Tibial nerve (tissue), 3 donors: ENCODE measurements around the gene DHRS2.

Source experiments
- POLR2A ChIP-seq, 2 donors: fragments of 450-650 bp; IDR thresholded peaks; one replicate each; pipeline ENCODE4 v1.6.1; 2017; ENCODE audit warnings: antibody characterized with exemption in 2 of 2, mild to moderate bottlenecking in 2 of 2, moderate library complexity in 2 of 2
- TF ChIP-seq, protein P1 (sequence below), 5 experiments: fragments of 200-600 bp in 3 of 5; fragments of 450-650 bp in 2 of 5; sonication (generic) in 3 of 5; IDR thresholded peaks; one replicate each; pipeline ENCODE4 v1.5.1; 2016 to 2019; ENCODE audit warnings: antibody characterized with exemption in 5 of 5, mild to moderate bottlenecking in 3 of 5, moderate library complexity in 2 of 5

DNA sequence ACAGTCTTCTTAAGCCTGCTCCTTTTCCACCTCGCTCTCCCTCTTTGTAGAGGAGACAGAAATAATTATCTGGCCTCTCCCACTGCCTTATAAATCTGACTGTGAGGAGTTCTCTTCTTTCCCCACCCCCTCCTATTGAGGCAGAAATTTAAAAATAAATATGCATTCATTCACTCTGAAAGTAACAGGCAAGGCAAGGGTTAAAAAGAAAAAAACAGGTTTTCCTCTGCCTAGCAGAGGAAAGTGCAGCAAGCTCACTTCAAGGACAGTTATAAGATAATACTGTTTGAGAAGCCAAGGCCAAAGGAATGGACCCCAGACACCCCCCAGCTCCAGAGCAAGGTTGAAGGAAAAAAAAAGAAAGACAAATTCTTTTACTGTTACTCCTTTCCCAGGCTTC, 56.3 kb downstream of the DHRS2 start:
- TF ChIP-seq, protein P1, sequence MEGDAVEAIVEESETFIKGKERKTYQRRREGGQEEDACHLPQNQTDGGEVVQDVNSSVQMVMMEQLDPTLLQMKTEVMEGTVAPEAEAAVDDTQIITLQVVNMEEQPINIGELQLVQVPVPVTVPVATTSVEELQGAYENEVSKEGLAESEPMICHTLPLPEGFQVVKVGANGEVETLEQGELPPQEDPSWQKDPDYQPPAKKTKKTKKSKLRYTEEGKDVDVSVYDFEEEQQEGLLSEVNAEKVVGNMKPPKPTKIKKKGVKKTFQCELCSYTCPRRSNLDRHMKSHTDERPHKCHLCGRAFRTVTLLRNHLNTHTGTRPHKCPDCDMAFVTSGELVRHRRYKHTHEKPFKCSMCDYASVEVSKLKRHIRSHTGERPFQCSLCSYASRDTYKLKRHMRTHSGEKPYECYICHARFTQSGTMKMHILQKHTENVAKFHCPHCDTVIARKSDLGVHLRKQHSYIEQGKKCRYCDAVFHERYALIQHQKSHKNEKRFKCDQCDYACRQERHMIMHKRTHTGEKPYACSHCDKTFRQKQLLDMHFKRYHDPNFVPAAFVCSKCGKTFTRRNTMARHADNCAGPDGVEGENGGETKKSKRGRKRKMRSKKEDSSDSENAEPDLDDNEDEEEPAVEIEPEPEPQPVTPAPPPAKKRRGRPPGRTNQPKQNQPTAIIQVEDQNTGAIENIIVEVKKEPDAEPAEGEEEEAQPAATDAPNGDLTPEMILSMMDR (IDR thresholded peaks at IDR 0.05): no peak
- no peak for TF ChIP-seq POLR2A (IDR thresholded peaks at IDR 0.05)
